OCI-LY3 (cell line): ENCODE measurements around the gene NPSR1.

Source experiments
- EZH2phosphoT487 ChIP-seq: fragments of 200-600 bp; shearing (Covaris generic); IDR thresholded peaks from 2 replicates; pipeline ENCODE4 v1.6.1; 2018; ENCODE audit warnings: antibody characterized with exemption, mixed run types, low read depth
- TF ChIP-seq, protein P1 (sequence below): fragments of 200-600, 300-600 bp; sonication (generic); IDR thresholded peaks from 2 replicates; pipeline ENCODE4 v1.5.1; 2014; ENCODE audit warnings: antibody characterized with exemption, low read length, low read depth

- TF ChIP-seq, protein P1, sequence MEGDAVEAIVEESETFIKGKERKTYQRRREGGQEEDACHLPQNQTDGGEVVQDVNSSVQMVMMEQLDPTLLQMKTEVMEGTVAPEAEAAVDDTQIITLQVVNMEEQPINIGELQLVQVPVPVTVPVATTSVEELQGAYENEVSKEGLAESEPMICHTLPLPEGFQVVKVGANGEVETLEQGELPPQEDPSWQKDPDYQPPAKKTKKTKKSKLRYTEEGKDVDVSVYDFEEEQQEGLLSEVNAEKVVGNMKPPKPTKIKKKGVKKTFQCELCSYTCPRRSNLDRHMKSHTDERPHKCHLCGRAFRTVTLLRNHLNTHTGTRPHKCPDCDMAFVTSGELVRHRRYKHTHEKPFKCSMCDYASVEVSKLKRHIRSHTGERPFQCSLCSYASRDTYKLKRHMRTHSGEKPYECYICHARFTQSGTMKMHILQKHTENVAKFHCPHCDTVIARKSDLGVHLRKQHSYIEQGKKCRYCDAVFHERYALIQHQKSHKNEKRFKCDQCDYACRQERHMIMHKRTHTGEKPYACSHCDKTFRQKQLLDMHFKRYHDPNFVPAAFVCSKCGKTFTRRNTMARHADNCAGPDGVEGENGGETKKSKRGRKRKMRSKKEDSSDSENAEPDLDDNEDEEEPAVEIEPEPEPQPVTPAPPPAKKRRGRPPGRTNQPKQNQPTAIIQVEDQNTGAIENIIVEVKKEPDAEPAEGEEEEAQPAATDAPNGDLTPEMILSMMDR = no peak
- no peak for TF ChIP-seq EZH2phosphoT487
Measured at GRCh38 chr7:34728156-34728555, 70.1 kb downstream of the NPSR1 start.
